ENCODE measurements around the gene TENM4.
"Not testable (repeated sequence)": the region's sequence is repeated elsewhere in the genome, so short reads cannot be mapped to it uniquely, and the experiment has no call there.

Gene TENM4

GRCh38 chr11:78860720-78861422 is 580.0 kb downstream of the TENM4 start:
- no peak for FAIRE-seq

GRCh38 chr11:78857688-78858087 is 583.1 kb downstream of the TENM4 start:
- FAIRE-seq = no peak

DNA sequence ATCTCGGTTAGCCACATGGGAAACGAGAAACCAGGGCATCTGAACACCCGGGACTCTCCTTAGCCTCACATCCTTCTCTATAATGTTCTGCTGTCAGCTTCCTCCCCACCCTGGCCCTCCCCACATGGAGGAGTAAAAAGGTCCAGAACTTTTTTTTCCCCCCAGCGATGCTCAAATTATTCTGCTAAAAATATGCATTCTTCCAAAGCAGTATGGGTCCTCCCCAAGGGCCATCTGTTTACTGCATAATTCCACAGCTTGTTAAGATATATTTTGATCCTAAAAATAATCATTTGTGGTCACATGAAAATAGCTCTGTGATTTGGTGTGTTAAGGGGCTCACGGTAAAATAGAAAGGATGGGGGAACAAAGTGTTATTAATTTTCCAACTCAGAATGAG is 584.6 kb downstream of the TENM4 start:
- no peak for FAIRE-seq

DNA sequence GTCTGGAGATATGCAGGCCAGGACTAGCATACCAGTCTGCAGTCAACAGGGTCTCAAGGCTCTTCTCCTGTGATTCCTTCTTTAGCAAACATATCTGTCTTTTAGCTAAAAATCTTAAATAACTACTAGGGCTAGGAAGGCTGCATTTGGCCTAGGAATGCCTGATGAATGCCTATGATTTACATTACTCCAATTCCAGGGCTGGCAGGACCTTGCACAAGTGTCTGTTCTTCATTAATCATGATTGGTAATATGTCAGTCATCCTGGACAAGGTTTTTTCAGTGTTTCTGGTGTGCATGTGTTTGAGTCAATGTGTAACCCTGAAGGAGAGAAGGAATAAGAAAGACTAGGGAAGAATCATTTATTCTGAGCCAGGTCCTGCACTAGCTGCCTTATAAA is 585.7 kb downstream of the TENM4 start:
- no peak for FAIRE-seq

DNA sequence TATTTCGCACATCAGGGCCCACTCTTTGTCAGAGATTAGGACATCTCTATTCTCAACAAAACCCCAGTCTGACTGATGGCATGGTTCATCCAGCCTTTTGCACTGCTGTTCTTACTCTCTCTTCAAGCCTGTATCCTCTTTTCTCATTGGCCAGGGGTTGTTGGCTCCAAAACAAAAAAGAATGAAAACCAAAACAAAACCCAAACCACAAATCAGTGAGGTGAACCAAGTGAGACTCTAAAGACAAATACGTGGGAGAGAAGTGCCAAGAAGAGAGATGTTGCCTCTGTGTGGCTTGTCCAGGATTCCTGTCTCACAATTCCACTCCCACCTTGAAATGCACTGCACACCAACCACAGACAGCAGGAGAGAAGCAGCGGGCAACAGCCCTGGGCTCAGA is 587.3 kb downstream of the TENM4 start:
- FAIRE-seq = no peak

- FAIRE-seq = no peak
Observed at GRCh38 chr11:78851878-78852586, 588.8 kb downstream of the TENM4 start.

- no peak for FAIRE-seq
Observed at GRCh38 chr11:78850078-78850477, 590.8 kb downstream of the TENM4 start.

- no peak for FAIRE-seq
Observed at GRCh38 chr11:78846269-78846668, 594.6 kb downstream of the TENM4 start.

- FAIRE-seq = peak; percentile 53
Observed at GRCh38 chr11:78845496-78845895, 595.3 kb downstream of the TENM4 start.

- FAIRE-seq = no peak
Observed at GRCh38 chr11:78841456-78842060, 599.3 kb downstream of the TENM4 start.

- no peak for FAIRE-seq
Observed at GRCh38 chr11:78840623-78841022, 600.2 kb downstream of the TENM4 start.

DNA sequence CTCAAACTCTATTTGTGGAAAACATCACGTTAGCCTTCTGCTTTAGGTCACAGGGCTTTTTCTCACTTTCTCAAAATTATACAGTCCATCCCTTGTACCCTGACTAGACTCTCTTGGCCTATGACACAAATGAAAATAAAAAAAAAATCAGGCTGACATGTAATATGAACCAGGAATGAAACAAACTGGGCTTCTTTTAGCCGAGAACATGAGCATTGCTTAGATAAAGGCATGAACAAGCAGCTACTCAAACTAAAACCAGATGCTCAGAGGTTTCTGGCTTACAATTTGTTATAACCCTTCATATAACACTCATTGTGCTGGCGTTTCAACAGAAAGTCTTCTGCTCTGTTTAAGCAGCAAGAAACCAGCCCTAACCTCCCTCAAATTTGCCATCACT is 600.6 kb downstream of the TENM4 start:
- peak; percentile 94 for FAIRE-seq

DNA sequence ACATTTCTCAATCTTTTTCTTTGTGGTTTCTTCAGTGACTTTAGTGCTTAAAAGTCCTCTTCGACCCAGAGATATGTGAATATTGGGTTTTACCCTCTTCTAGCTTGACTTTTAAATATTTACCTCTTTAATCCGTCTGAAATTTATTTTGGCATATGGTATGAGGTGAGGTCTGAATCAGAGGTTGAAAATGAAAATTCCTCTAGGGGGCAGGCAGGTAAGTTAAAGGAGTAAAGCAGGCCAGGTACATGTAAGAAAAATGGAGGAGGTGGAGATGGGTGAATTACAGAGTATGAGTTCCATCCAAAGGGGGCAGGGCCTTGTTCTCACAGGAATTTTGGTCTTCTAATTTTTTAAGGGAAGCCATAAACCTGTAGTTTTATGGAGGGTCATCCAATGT is 602.4 kb downstream of the TENM4 start:
- FAIRE-seq = peak; percentile 41

GRCh38 chr11:78835646-78836045 is 605.2 kb downstream of the TENM4 start:
- no peak for FAIRE-seq

DNA sequence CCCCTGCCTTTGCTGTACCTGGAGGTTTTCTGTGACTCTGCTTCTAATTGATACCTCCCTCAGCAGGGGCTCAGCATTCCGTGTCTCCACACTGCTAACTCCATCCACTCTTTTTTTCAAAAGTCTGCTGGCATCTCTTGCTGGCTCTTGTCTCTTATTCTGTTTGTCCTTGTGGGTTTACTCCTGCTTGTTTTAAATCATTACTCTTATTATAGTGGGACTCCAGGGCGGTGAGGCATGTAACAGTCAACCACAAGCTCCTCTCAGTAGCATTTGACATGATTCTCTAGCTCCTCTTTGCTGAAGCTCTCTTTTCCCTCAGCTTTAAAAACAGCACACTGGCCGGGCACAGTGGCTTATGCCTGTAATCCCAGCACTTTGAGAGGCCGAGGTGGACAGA is 605.9 kb downstream of the TENM4 start:
- no peak for FAIRE-seq

GRCh38 chr11:78833237-78833636 is 607.6 kb downstream of the TENM4 start:
- FAIRE-seq = peak; percentile 99

DNA sequence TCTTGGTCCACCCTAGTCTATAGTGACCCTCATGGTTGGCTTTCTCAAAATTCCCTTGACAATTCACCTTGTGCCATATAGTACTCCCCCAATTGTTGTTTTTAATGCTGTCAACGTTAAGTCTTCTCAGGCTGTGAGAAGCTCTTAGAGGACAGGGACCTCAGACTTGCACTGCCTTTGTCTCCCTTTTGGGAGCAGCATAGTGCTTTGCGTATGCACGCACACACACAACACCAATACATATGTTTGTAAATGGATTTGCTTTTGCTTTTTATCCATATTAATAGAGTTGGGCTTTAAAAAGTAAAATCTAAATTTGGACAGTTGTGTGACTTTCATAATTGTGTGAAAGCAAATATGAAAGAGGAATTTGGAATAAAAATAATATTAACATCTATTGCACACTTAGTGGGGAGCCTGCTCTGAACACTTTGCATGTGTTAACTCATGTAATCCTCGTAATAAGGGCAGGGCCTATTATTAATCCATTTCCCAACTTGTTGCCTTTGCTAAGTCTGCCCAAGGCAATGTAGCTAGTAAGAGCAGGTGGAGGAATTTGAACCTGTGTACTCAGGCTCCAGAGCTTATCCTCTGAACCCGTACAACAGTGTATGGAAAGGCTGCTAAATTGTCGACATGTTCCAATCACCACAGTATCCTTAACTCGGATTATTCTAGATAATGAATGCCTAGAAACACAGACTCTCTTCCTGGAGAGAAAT is 608.4 kb downstream of the TENM4 start:
- no peak for FAIRE-seq

DNA sequence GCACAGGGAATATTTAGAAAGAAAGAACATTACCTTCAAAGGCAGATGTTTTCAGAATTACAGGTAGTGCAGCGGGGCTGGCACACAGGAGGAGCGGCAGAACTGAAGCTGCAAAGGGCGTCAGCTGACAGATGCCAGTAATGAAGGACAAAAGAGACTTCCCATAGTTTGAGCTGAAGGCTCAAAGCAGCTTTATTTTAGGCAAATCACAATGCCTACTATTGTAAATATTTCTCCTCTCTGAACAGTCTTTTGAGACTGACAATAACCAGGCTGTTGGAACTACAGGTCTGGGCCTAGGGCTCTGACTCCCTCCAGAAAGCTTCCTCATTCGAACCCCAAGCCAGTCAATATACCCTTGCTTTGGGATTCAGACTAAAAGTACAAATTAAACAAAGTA is 609.3 kb downstream of the TENM4 start:
- no peak for FAIRE-seq

DNA sequence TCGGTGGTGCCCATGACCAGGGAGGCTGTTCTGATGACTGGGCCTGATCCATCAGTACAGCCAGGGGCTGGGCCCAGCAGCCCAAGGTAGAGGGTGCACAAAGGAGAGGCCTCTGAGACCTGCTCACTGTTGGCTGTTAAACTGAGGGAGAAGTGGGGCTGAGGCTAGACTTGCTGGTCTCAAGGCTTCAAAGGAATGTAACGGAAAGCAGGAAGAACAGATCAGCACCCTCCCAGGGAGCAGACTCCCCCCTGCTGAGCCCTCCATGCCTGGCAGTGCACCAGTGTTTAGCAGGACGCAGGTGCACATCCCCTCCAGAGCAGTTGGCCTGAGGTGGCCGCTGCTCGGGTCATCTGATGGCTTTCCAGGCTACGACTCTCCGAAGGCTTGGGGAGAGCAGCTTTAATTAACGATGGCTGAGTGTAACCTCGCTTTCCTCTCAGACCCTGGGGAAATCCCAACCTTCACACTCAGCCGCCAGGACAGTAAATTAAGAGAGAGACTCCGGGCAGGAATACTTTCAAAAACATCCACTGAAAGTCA is 610.5 kb downstream of the TENM4 start:
- FAIRE-seq = no peak

DNA sequence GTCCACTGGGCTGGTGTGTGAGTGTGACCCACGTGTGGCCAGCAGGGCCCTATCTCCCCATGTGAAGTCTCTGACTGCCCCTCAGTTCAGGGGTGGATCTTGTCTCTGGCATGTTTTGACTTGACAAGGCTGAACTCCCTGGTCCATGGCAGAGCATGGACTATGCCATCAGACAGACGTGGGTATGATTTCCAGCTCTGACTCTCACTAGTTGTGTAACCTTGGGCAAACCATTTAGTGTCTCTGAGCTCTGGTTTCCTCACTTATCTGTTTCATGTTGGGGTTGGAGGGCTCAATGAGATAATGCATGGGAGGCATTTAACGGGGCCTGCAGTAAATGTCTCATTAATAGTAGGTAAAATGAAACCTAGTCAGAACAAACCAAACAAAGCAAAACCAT is 611.7 kb downstream of the TENM4 start:
- FAIRE-seq = no peak

- FAIRE-seq = no peak
Observed at GRCh38 chr11:78828676-78829075, 612.2 kb downstream of the TENM4 start.

DNA sequence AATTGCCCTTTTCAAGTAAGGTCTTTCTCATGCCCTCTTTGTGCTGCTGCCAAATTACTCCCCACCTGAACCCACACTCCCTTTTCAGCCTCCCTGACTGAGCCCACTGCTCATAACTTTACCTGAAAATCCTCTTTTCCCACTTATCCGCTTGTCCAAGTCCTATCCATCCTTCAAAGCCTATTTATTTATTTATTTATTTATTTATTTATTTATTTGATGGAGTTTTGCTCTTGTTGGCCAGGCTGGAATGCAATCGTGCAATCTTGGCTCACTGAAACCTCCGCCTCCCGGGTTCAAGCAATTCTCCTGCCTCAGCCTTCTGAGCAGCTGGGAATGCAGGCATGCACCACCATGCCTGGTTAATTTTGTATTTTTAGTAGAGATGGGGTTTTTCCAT is 613.5 kb downstream of the TENM4 start:
- FAIRE-seq = not testable (repeated sequence)

DNA sequence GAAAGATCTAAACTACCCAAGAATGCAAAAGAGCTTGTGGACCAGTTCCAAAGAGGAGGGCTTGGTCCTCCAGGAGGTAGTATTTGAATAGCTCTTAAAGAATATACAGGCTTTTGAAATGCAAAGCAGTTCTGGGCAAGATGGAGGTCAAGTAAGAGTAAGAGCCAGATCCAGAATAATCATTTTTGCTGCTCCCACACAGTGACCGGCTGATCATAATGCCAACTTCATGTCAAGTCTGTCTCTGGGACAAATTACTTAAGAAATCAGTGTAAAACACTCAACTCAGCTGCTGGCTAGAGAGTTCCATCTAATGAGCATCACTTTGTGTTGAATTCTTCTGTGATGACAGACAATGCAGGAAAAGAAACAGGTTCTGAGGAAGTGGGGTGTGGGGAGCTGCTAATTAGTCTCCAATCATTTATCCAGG is 615.2 kb downstream of the TENM4 start:
- FAIRE-seq = no peak
